ENCODE results near the gene SH3PXD2B. TPM values are rescaled to one million over a fixed set of nuclear protein-coding genes. Genes with fewer than 3 reads are reported as not detected.

Gene SH3PXD2B
- total RNA-seq, 2 experiments from 2014 or later: 0.10 TPM; not detected in 1

DNA sequence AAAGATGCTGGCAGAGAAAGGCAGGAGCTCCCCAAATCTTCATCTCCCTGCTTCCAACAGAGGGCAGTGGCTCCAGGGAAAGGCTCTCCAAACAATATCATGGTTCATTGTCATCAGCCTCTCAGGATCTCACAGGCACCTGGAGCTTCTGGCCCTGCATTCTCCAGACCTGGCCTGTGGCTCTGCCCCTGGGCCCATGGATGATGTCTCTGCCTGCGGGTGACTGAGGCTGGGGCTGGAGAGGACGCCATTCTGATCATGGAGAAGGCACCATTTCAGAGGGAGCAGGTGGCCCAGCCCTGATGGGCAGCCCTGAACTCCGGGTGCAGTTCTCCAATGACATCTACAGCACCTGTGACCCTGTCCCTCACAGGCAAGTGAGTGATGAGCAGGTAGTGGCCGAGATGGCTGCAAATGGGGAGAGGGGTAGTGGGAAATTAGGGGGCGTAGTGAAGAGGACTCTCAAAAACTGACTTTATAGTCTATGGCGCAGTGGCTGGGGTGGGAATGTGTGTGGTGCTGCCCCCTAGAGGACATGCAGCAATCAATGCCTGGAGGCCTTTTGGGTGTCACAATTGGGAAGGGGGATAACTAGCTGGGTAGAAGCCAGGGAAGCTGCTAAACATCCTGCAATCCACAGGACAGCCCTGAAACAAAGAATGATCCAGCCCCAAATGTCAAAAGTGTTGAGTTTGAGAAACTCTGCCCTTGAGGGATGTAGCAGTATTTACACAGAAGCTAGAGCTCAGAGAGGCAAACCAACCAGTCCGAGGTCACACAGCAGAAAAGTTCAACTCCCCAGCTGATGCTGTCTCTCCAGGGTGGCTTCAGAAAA is 3.2 kb downstream of the SH3PXD2B start:
- Histone ChIP-seq H3K9me2 (ENCODE audit: insufficient read depth, low read length) (no peaks in the 10 kb centered on the region), H3K27ac (ENCODE audit: low read depth, low read length, poor library complexity, severe bottlenecking) (no peak overlapping the region), H3K4me1 (ENCODE audit: insufficient read depth, low read length, poor library complexity, severe bottlenecking) (no peaks in the 10 kb centered on the region), H3K9me3 (ENCODE audit: low read length) (no peaks in the 10 kb centered on the region), H3K4me3 (ENCODE audit: low read depth, low read length, poor library complexity, severe bottlenecking) (no peak overlapping the region), H3K36me3 (ENCODE audit: insufficient read depth, low read length) (no peaks in the 10 kb centered on the region), H3K79me2 (ENCODE audit: insufficient read depth, low read depth, low read length) (no peaks in the 10 kb centered on the region), H2AFZ (ENCODE audit: low read length) (no peak overlapping the region), H4K20me1 (ENCODE audit: insufficient read depth, low read length) (no peaks in the 10 kb centered on the region), H3K4me2 (ENCODE audit: low read length) (no peak overlapping the region)
- no peak for TF ChIP-seq EZH2phosphoT487 (IDR thresholded peaks at IDR 0.05; ENCODE audit: borderline replicate concordance, low read depth, low read length)
- TF ChIP-seq, protein P1, sequence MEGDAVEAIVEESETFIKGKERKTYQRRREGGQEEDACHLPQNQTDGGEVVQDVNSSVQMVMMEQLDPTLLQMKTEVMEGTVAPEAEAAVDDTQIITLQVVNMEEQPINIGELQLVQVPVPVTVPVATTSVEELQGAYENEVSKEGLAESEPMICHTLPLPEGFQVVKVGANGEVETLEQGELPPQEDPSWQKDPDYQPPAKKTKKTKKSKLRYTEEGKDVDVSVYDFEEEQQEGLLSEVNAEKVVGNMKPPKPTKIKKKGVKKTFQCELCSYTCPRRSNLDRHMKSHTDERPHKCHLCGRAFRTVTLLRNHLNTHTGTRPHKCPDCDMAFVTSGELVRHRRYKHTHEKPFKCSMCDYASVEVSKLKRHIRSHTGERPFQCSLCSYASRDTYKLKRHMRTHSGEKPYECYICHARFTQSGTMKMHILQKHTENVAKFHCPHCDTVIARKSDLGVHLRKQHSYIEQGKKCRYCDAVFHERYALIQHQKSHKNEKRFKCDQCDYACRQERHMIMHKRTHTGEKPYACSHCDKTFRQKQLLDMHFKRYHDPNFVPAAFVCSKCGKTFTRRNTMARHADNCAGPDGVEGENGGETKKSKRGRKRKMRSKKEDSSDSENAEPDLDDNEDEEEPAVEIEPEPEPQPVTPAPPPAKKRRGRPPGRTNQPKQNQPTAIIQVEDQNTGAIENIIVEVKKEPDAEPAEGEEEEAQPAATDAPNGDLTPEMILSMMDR (conservative IDR thresholded peaks at IDR 0.05; ENCODE audit: low read length): peak; percentile 84
- no TSS peak for BruUV-seq (replicated peaks)
- POLR2A ChIA-PET: no interaction called here
- peak; percentile 32 for DNase-seq (ENCODE audit: low spot score)
- CTCF ChIA-PET (ENCODE audit: unreplicated experiment): interaction anchor here (0.5 to 0.8 kb wide), 3 partner anchors 9 to 443 kb away, joined by 3 to 4 read pairs (median 3); no protein-coding TSS in a partner anchor
- intact Hi-C loops (cut with micrococcal nuclease; ENCODE audit: unreplicated experiment): no loop called here

DNA sequence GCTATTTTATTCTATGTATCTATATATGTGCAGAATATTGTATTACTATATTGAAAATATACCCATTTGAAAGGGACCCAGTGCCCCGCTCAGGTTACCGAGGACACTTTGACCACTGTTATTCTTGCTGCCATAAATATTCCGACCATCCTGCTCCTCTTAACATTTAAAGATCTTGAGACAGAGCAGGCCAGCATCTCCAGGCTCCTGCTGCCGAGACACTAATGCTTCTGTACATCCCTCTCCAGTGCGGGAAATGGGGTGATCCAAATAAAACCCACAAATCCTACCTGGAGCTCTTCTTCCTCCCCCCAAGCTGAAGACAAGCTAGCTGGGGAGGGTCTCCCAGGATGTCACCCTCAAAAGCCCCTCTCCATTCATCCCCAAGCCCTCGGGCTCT is 3.9 kb downstream of the SH3PXD2B start:
- Histone ChIP-seq H2AFZ (ENCODE audit: low read length) (no peak overlapping the region), H3K4me1 (ENCODE audit: insufficient read depth, low read length, poor library complexity, severe bottlenecking) (no peaks in the 10 kb centered on the region), H3K9me3 (ENCODE audit: low read length) (no peaks in the 10 kb centered on the region), H3K4me3 (ENCODE audit: low read depth, low read length, poor library complexity, severe bottlenecking) (no peak overlapping the region), H4K20me1 (ENCODE audit: insufficient read depth, low read length) (no peaks in the 10 kb centered on the region), H3K36me3 (ENCODE audit: insufficient read depth, low read length) (no peaks in the 10 kb centered on the region), H3K9me2 (ENCODE audit: insufficient read depth, low read length) (no peaks in the 10 kb centered on the region), H3K79me2 (ENCODE audit: insufficient read depth, low read depth, low read length) (no peaks in the 10 kb centered on the region), H3K27ac (ENCODE audit: low read depth, low read length, poor library complexity, severe bottlenecking) (no peak overlapping the region), H3K4me2 (ENCODE audit: low read length) (no peak overlapping the region)
- POLR2A ChIA-PET: no interaction called here
- TF ChIP-seq, protein P1 (conservative IDR thresholded peaks at IDR 0.05; ENCODE audit: low read length): no peak
- TF ChIP-seq EZH2phosphoT487 (IDR thresholded peaks at IDR 0.05; ENCODE audit: borderline replicate concordance, low read depth, low read length): no peak
- no TSS peak for BruUV-seq (replicated peaks)
- no peak for DNase-seq (ENCODE audit: low spot score)
- intact Hi-C loops (cut with micrococcal nuclease; ENCODE audit: unreplicated experiment): no loop called here
- CTCF ChIA-PET (ENCODE audit: unreplicated experiment): interaction anchor here (0.5 kb wide), 2 partner anchors 357 to 1437 kb away, joined by 3 to 4 read pairs; no protein-coding TSS in a partner anchor

DNA sequence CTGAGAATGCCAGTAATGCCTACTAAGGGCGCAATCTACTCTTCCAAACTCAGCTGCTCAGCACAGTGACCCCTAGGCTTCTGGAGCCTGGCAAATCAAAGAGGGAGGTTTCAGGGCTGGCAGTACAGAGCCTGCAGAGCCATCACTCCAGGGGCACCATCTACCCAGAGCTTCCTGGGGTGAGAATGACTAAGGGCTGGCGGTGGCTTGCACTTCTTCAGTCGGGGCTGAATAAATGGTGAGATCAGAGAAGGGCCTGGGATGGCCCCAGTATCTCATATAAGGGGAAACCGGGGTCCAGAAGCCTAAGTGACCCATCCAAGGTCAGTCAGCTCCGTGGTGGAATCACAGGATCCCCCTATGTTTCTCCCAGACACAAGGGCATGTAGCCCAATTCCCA is 5.3 kb downstream of the SH3PXD2B start:
- no peak for TF ChIP-seq EZH2phosphoT487 (IDR thresholded peaks at IDR 0.05; ENCODE audit: borderline replicate concordance, low read depth, low read length)
- TF ChIP-seq, protein P1 (conservative IDR thresholded peaks at IDR 0.05; ENCODE audit: low read length): no peak
- intact Hi-C loops (cut with micrococcal nuclease; ENCODE audit: unreplicated experiment): no loop called here
- H3K9me3 ChIP-seq (ENCODE audit: low read length): no peaks in the 10 kb centered on the region
- no peaks in the 10 kb centered on the region for H3K4me1 ChIP-seq (ENCODE audit: insufficient read depth, low read length, poor library complexity, severe bottlenecking)
- DNase-seq (ENCODE audit: low spot score): no peak
- no peaks in the 10 kb centered on the region for H4K20me1 ChIP-seq (ENCODE audit: insufficient read depth, low read length)
- H3K4me3 ChIP-seq (ENCODE audit: low read depth, low read length, poor library complexity, severe bottlenecking): no peak overlapping the region
- no peak overlapping the region for H3K27ac ChIP-seq (ENCODE audit: low read depth, low read length, poor library complexity, severe bottlenecking)
- no peaks in the 10 kb centered on the region for H3K9me2 ChIP-seq (ENCODE audit: insufficient read depth, low read length)
- no peaks in the 10 kb centered on the region for H3K79me2 ChIP-seq (ENCODE audit: insufficient read depth, low read depth, low read length)
- CTCF ChIA-PET (ENCODE audit: unreplicated experiment): interaction anchor here (0.8 kb wide), 1 partner anchor 194 kb away, joined by 3 read pairs; no protein-coding TSS in a partner anchor
- no peaks in the 10 kb centered on the region for H3K36me3 ChIP-seq (ENCODE audit: insufficient read depth, low read length)
- no peak overlapping the region for H3K4me2 ChIP-seq (ENCODE audit: low read length)
- POLR2A ChIA-PET: no interaction called here
- no peak overlapping the region for H2AFZ ChIP-seq (ENCODE audit: low read length)
- no TSS peak for BruUV-seq (replicated peaks)
